ENCODE data around the gene SREBF2. TPM values are rescaled to one million over a fixed set of nuclear protein-coding genes. Genes with fewer than 3 reads are reported as not detected.
A peak's percentile ranks its signal among the peaks of the same experiment; 100 is the strongest.

Gene SREBF2
- total and polyA plus RNA-seq, 10 of the 15 experiments (the other 5 are each of a cell fraction or from before 2014, with no cell fraction given) = 2.4 to 177 (median 78.8) TPM

DNA sequence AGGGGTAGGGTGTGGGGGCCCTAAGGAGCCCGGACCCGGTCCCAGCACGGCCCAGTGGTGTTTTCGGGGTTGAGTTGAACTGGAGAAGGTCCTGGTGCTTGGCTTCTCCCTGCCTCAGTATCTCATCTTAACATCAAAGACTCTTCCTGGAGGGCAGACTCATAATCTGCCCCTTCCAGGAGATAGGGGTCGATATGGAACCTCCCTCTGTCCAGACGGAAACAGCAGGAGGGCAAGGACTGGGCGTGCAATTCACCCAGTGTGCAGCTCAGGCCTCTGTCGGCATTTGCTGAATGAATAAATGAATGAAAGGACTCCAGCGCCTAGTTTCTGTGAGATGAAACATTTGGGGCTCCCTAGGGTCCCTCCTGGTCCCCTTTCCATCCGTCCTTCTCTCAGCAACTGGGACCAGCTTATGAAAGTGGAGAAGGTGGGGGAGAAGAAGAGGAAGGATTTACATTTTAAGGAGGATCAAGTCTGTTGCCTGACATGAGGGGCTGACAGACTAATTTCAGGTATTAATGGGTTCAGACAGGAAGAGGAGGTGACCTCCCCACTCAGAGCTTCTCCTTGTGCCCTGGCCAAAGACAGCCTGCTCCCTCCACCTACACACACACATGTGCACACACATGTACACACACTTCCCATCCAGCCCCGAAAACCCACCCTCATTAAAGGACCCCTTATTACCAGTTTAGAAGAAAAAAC is 83.0 kb downstream of the SREBF2 start:
- Histone ChIP-seq H3K27ac (ENCODE audit: control insufficient read depth, insufficient read depth) (no peak overlapping the region), H3K36me3 (ENCODE audit: control insufficient read depth in 2 of 2, insufficient read depth in 2 of 2, low read length in 1 of 2) (no peaks in the 10 kb centered on the region), H3K9me3 (replicated peaks; ENCODE audit: control insufficient read depth, insufficient read depth, low read length) (no peaks in the 10 kb centered on the region), H3K79me2 (ENCODE audit: control insufficient read depth, insufficient read depth, low read length) (peaks cover 3% of the 10 kb centered on the region; the same call in 1 of the 2 replicates), H3K9ac (ENCODE audit: control insufficient read depth, insufficient read depth, low read length) (no peak overlapping the region; the same call in 1 of the 2 replicates), H3K4me2 (ENCODE audit: control insufficient read depth, insufficient read depth) (peak overlapping the region; percentile 89), H3K27me3 (replicated peaks in 1 of 2; ENCODE audit: control insufficient read depth in 2 of 2, insufficient read depth in 2 of 2, low read length in 1 of 2) (peaks cover 6 to 8% of the 10 kb centered on the region in 2 experiments; a peak in 3 of 4 replicates), H3K4me1 (ENCODE audit: control insufficient read depth, insufficient read depth, low read length) (peaks cover 48% of the 10 kb centered on the region), H4K20me1 (ENCODE audit: control insufficient read depth, insufficient read depth) (peaks cover 6% of the 10 kb centered on the region; the same call in 1 of the 2 replicates), H2AFZ (ENCODE audit: control insufficient read depth, low read depth, low read length) (no peak overlapping the region), H3K4me3 (no peak overlapping the region)
- SMC1A ChIA-PET (ENCODE audit: uncharacterized antibody, unreplicated experiment) = interaction anchor here (0.8 to 15.4 kb wide), 4 partner anchors 10 to 54 kb away, joined by 3 to 321 read pairs (median 4); no protein-coding TSS in a partner anchor
- no peak for ATAC-seq
- no TSS peak for BruUV-seq (replicated peaks)
- CTCF ChIA-PET = interaction anchor here (0.8 to 2.2 kb wide), 6 partner anchors 10 to 218 kb away, joined by 3 to 8 read pairs (median 4); partner anchors contain the start of gene CENPM
- RAD21 ChIA-PET (ENCODE audit: unreplicated experiment) = interaction anchor here (0.6 to 5.8 kb wide), 6 partner anchors 9 to 58 kb away, joined by 3 to 40 read pairs (median 8); partner anchors contain the start of gene CENPM
- POLR2A ChIA-PET = interaction anchor here (0.5 to 15.3 kb wide), 11 partner anchors 8 to 116 kb away, joined by 3 to 599 read pairs (median 3); partner anchors contain the start of genes CCDC134 and CENPM
- intact Hi-C loops (cut with micrococcal nuclease; ENCODE audit: unreplicated experiment) (no loop called here), in situ Hi-C loops (cut with MboI) (no loop called here)
- no peak for FAIRE-seq
- 53% methylated on average over 11 of the region's 11 CpGs for WGBS (ENCODE audit: insufficient coverage, insufficient replicate concordance, low lambda C conversion rate, missing lambda C conversion rate)
- no peak for DNase-seq (ENCODE audit: low read depth, low spot score)
- TF ChIP-seq POLR2AphosphoS5 (IDR thresholded peaks at IDR 0.05; ENCODE audit: low read length) (0 out of 2 replicates have a peak, but pooled peaks have one; percentile 4), RAD51 (IDR thresholded peaks at IDR 0.05) (no peak), ZNF24 (IDR thresholded peaks at IDR 0.05) (0 out of 2 replicates have a peak, but pooled peaks have one; percentile 35), RCOR1 (conservative IDR thresholded peaks at IDR 0.05; ENCODE audit: low read depth, low read length) (no peak)
